HG03439 (cell line): ENCODE measurements around the gene PLEKHG5.
"Not testable (repeated sequence)": the region's sequence is repeated elsewhere in the genome, so short reads cannot be mapped to it uniquely, and the experiment has no call there.

Source experiments
- ATAC-seq: cut with Tn5 transposase; IDR thresholded peaks from one replicate; pipeline ENCODE4 v1.9.1; 2021; ENCODE audit warnings: mild to moderate bottlenecking, moderate library complexity; ENCODE audit not compliant: unreplicated experiment

The PLEKHG5 gene

GRCh38 chr1:6447016-6447817, 44.2 kb downstream of the PLEKHG5 start:
- ATAC-seq: no peak

GRCh38 chr1:6446665-6447015, 44.8 kb downstream of the PLEKHG5 start:
- no peak for ATAC-seq

- not testable (repeated sequence) for ATAC-seq
These were observed 45.5 kb downstream of the PLEKHG5 start for GRCh38 chr1:6445929-6446328.

DNA sequence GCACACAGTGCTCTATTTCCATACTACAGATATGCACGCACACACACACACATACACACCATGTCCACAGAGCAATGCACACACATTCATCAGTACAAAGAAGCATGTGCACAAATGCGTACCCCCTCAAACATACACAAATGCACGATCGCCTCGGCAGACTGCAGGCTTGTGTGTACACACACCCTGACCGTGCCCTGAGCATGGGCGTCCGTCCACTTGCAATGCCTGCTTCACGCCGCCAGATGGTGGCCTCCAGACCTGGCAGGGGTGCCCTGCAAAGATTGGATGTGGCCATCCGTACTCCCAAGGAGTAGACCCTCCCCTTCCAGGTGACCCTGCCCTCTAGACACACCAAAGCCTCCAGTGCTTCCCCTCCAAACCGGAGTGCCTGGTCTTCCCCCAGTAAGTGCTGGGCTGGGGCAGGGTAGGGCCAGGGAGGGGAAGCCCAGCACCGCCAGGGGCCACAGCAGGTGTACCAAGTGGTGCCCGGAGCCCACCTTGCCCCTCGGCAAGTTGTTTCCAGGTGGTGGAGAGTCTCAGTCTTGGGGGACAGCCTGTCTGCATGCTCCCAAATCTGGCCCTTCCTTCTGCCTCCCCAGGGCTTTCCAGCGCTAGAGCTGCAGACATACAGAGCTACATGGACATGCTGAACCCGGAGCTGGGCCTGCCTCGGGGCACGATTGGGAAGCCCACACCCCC, 46.3 kb downstream of the PLEKHG5 start:
- no peak for ATAC-seq

- ATAC-seq: no peak
These were observed 47.1 kb downstream of the PLEKHG5 start for GRCh38 chr1:6444377-6444776.

DNA sequence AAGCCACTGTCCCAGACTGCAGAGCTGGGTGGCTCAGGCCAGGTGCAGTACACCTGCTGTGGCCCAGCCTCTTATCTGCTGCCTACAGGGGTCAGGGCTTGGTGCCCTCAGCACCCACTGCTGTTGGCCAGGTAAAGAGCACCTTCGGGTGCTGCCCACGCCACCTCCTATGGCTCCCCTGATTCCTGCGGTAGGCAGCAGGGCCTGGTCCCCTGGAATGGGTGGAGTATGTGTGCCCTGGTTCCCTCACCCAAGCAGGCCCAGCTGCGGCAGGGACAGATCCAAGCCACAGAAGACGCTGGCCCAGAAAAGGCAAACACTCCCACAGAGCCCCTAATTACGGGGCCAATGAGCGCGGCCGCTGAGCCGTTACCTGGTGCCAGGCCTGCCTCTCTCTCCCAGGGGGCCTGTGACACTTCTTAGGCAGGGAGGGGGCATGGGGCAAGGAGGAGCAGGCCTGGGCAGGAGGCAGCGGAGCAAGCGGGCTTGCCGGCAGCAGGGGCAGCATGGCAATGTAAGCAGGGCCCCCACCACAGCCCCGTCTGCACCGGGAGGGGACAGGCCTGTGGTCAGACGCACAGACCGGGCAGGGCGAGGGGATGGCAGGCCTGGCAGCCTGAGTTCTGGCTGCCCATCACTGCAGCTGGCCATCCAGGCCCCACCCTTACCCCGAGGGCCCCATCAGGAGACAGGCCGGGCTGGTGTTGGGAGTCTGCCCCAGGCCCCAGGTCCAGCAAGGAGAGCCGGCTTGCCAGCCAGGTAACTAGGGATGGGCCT, 47.9 kb downstream of the PLEKHG5 start:
- no peak for ATAC-seq

DNA sequence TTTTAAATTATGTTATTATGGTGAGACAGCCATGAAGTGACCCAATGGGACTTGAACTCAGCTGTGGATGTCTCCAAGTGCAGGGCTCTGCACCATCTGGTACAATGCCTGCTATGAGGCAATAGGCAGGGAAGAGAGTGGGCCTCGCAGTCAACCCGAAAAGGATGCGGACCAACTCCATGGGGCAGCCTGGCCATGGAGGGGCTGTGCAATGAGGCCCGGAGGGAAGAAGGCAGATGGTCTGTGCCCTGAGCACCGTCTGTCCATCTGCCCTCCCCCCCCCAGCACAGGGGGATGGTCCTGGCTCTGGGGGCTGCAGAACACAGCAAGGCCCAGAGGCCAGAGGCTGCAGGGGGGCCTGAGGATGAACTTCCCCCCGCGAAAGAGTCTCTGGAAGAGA, 49.9 kb downstream of the PLEKHG5 start:
- ATAC-seq: no peak

GRCh38 chr1:6440198-6441126, 51.0 kb downstream of the PLEKHG5 start:
- no peak for ATAC-seq

DNA sequence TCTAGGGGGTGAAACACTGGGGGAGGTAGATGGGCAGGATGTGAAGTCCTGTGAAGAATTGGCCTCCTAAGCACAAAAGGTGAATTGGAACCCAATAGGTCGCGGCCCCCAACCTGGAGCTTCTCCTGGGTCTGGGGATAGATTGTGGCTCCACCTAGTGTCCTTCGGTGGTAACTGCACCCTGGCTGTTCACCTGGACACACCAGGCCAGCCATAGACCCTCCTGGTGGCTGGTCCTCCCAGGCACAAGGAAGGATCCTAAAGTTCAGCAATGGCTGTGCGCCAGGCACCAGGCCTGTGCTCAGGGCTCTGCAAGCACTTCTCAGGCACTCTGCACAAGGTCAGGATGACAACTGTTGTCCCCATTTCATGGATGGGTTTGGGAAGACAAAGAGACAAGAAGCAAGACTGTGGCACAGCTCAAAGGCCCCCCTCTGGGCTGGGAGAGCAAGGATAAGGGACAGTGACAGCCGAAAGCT, 53.4 kb downstream of the PLEKHG5 start:
- ATAC-seq: no peak

DNA sequence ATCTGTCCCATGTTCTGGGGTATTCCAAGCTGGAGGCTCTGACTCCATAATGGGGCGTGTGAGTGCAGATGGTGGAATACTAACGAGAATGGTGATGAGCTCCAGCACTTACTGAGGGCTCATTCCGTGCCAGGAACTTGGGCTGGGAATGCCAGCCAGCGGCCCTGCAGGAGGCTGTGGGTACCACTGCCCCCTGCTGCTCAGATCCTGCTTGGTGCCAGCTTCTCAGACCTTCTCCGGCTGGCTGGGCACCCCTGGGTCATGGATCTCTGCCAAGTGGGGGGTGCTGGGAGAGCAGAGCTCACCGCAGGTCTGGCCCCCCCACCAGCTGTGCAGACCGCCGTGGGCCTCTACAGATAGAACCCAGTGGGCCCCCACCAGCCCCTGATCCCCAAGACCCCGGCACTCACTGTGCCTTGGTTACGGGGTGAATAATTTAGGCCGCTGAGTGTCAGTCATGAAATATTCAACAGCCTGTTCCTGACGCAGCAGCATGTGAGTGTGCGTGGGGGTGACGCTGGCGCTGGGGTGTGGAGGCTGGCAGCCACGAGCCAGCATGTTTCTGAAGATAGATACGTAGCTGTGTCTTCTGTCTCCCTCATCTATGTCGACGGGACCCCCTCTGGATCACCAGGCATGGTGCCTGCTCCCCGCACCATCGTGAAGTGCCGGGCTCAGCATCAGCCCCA, 54.3 kb downstream of the PLEKHG5 start:
- ATAC-seq: not testable (repeated sequence)

- ATAC-seq: not testable (repeated sequence)
These were observed 55.2 kb downstream of the PLEKHG5 start for GRCh38 chr1:6436277-6436676.

DNA sequence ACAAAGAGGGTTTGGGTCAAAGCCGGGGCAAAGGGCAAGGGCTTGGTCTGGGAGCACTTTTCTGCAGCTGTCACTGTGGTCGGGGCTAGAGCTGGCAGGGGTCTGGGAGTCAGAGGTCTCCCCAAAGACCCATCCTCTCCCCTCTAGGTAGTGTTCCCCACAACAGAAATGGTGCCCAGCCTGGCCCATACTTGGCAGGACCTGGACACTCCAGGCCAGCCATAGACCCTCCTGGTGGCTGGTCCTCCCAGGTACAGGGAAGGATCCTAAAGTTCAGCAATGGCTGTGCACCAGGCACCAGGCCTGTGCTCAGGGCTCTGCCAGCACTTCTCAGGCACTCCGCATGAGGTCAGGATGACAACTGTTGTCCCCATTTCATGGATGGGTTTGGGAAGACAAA, 55.9 kb downstream of the PLEKHG5 start:
- ATAC-seq: no peak

GRCh38 chr1:6435129-6435528, 56.3 kb downstream of the PLEKHG5 start:
- no peak for ATAC-seq

GRCh38 chr1:6434186-6434585, 57.3 kb downstream of the PLEKHG5 start:
- ATAC-seq: no peak

GRCh38 chr1:6431645-6432579, 59.6 kb downstream of the PLEKHG5 start:
- not testable (repeated sequence) for ATAC-seq

DNA sequence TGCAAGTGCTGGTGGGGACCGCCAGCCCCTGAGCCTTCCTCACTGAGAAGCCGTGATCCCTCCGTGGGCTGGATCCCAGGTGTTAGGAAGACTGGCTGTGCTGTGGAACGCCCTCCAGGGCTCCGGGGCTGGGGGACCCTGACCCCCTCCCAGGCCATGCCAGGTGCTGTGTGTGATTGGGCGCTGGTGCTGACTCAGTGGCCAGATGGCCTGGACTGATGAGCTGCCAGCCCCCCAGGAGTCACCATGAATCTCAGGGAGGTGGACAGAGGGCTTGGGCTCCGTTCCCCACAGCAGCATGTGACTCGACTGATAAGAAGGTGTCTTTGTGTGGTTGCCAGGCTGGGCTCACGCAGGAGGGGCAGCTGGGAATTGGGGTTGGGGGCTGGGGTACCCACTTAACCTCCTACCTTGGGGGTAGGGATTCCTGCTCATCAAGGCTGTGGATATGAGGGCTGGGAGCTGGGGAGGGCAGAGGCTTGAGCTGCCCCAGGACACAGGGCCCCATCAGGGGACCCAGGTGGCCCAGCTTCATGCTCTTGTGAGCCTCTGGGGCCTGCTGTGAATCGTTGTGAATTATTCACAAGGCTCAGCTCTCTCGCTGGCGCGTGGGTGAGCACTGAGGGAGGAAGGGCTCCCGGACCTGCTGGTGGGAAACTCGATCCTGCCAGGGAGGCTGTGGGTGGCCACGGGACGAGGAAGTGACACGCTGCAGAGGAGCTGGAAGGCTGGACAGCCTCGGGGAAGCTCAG, 61.6 kb downstream of the PLEKHG5 start:
- ATAC-seq: not testable (repeated sequence)

GRCh38 chr1:6428453-6428852, 63.0 kb downstream of the PLEKHG5 start:
- not testable (repeated sequence) for ATAC-seq
